Activated CD8-positive, alpha-beta T cell treated with anti-CD3 and anti-CD28 coated beads, Interleukin-2, amount 10 ng/mL, durations not matched to agents 7 days and 5 days (primary cell): ENCODE measurements around the gene HBM. TPM values are rescaled to one million over a fixed set of nuclear protein-coding genes. Genes with fewer than 3 reads are reported as not detected.

Experiments
- ATAC-seq: fragments of 150-1000 bp; cut with Tn5 transposase; one replicate; pipeline ENCODE4 v1.10.0; 2021; ENCODE audit warnings: moderate library complexity
- CTCF ChIA-PET: fragments of 350-600 bp; sonication (Branson Sonifier 250); formaldehyde crosslinking; loops from one replicate; lab custom pipeline; 2021; ENCODE audit warnings: antibody characterized with exemption; lab: Charles Lee
- POLR2A ChIA-PET: fragments of 350-600 bp; sonication (Branson Sonifier 250); formaldehyde crosslinking; loops from one replicate; lab custom pipeline; 2021; ENCODE audit warnings: antibody characterized with exemption; lab: Charles Lee
- DNase-seq: peaks from one replicate; pipeline ENCODE4 v3.0.0-alpha.2; 2020
- H3K27ac Mint-ChIP-seq: one replicate; pipeline ENCODE4 v1.8.0; 2021; ENCODE audit warnings: mild to moderate bottlenecking, mixed read lengths
- H3K27me3 Mint-ChIP-seq: one replicate; pipeline ENCODE4 v1.8.0; 2021; ENCODE audit warnings: low read depth, mixed read lengths
- H3K36me3 Mint-ChIP-seq: one replicate; pipeline ENCODE4 v1.8.0; 2021; ENCODE audit warnings: low read depth, mixed read lengths
- H3K4me1 Mint-ChIP-seq: one replicate; pipeline ENCODE4 v1.8.0; 2021; ENCODE audit warnings: low read depth, mixed read lengths
- H3K4me3 Mint-ChIP-seq: one replicate; pipeline ENCODE4 v1.8.0; 2021; ENCODE audit warnings: mild to moderate bottlenecking, mixed read lengths
- H3K9me3 Mint-ChIP-seq: one replicate; pipeline ENCODE4 v1.8.0; 2022; ENCODE audit warnings: mixed read lengths; ENCODE audit not compliant: insufficient read depth
- total RNA-seq, 2 experiments: library from RNA; stranded (reverse); gene quantifications; one replicate each; pipeline ENCODE4 v1.2.3, GENCODE V29; 2021

Gene HBM
- total RNA-seq, 2 experiments from 2014 or later: not detected

GRCh38 chr16:129075-129474, 36.7 kb upstream of the HBM start:
- H3K27me3 Mint-ChIP-seq: no peaks in the 10 kb centered on the region
- no peak overlapping the region for H3K4me3 Mint-ChIP-seq
- no peak overlapping the region for H3K27ac Mint-ChIP-seq
- H3K36me3 Mint-ChIP-seq: peaks cover 4% of the 10 kb centered on the region
- H3K9me3 Mint-ChIP-seq: no peaks in the 10 kb centered on the region
- ChIA-PET CTCF (interaction anchor here (1.3 kb wide), 1 partner anchor 22 kb away, joined by 4 read pairs; no protein-coding TSS in a partner anchor), POLR2A (interaction anchor here (0.6 kb wide), 1 partner anchor 81 kb away, joined by 3 read pairs; no protein-coding TSS in a partner anchor)
- peaks cover 27% of the 10 kb centered on the region for H3K4me1 Mint-ChIP-seq
- DNase-seq (no peak), ATAC-seq (peak; percentile 55)

GRCh38 chr16:130533-131173, 35.1 kb upstream of the HBM start:
- Mint-ChIP-seq H3K36me3 (peaks cover 4% of the 10 kb centered on the region), H3K4me1 (peaks cover 34% of the 10 kb centered on the region), H3K27ac (no peak overlapping the region), H3K9me3 (no peaks in the 10 kb centered on the region), H3K27me3 (no peaks in the 10 kb centered on the region), H3K4me3 (no peak overlapping the region)
- ChIA-PET POLR2A (no interaction called here), CTCF (interaction anchor here (0.7 to 1.3 kb wide), 3 partner anchors 13 to 231 kb away, joined by 3 to 4 read pairs (median 3); no protein-coding TSS in a partner anchor)
- ATAC-seq: no peak
- no peak for DNase-seq

- CTCF ChIA-PET: interaction anchor here (2.9 kb wide), 1 partner anchor 66 kb away, joined by 11 read pairs; no protein-coding TSS in a partner anchor
Observed at GRCh38 chr16:132120-132519, 33.7 kb upstream of the HBM start.

GRCh38 chr16:133716-134115, 32.1 kb upstream of the HBM start:
- Mint-ChIP-seq H3K27ac (no peak overlapping the region), H3K4me1 (peaks cover 45% of the 10 kb centered on the region), H3K36me3 (peaks cover 8% of the 10 kb centered on the region), H3K27me3 (no peaks in the 10 kb centered on the region), H3K4me3 (no peak overlapping the region), H3K9me3 (no peaks in the 10 kb centered on the region)
- DNase-seq (no peak), ATAC-seq (no peak)
- POLR2A ChIA-PET: no interaction called here
- CTCF ChIA-PET: interaction anchor here (1.1 to 2.9 kb wide), 6 partner anchors 12 to 68 kb away, joined by 3 to 11 read pairs (median 4); no protein-coding TSS in a partner anchor

More at GRCh38 chr16:132120-132519, 33.7 kb upstream of the HBM start:
- DNase-seq: no peak
- POLR2A ChIA-PET: no interaction called here
- ATAC-seq: no peak
- H3K27ac Mint-ChIP-seq: no peak overlapping the region
- H3K36me3 Mint-ChIP-seq: peaks cover 6% of the 10 kb centered on the region
- peaks cover 43% of the 10 kb centered on the region for H3K4me1 Mint-ChIP-seq
- no peaks in the 10 kb centered on the region for H3K27me3 Mint-ChIP-seq
- no peak overlapping the region for H3K4me3 Mint-ChIP-seq
- no peaks in the 10 kb centered on the region for H3K9me3 Mint-ChIP-seq

- ATAC-seq (peak; percentile 37), DNase-seq (no peak)
- peaks cover 5% of the 10 kb centered on the region for H3K36me3 Mint-ChIP-seq
- peaks cover 25% of the 10 kb centered on the region for H3K4me1 Mint-ChIP-seq
- peak overlapping the region; percentile 84 for H3K4me3 Mint-ChIP-seq
- H3K27me3 Mint-ChIP-seq: no peaks in the 10 kb centered on the region
- H3K9me3 Mint-ChIP-seq: no peaks in the 10 kb centered on the region
- ChIA-PET CTCF (interaction anchor here (1.0 to 1.5 kb wide), 2 partner anchors 31 to 72 kb away, joined by 3 to 7 read pairs; no protein-coding TSS in a partner anchor), POLR2A (interaction anchor here (1.5 kb wide), 1 partner anchor 61 kb away, joined by 4 read pairs; no protein-coding TSS in a partner anchor)
- peak overlapping the region; percentile 78 for H3K27ac Mint-ChIP-seq
Observed at GRCh38 chr16:138049-138417, 27.7 kb upstream of the HBM start.

- ChIA-PET POLR2A (interaction anchor here (0.6 kb wide), 1 partner anchor 78 kb away, joined by 3 read pairs; no protein-coding TSS in a partner anchor), CTCF (interaction anchor here (1.0 to 1.8 kb wide), 3 partner anchors 22 to 42 kb away, joined by 3 to 5 read pairs (median 3); no protein-coding TSS in a partner anchor)
- ATAC-seq (no peak), DNase-seq (no peak)
- Mint-ChIP-seq H3K27me3 (peaks cover 3% of the 10 kb centered on the region), H3K9me3 (no peaks in the 10 kb centered on the region), H3K27ac (no peak overlapping the region), H3K4me1 (peaks cover 20% of the 10 kb centered on the region), H3K4me3 (peak overlapping the region; percentile 6), H3K36me3 (peaks cover 5% of the 10 kb centered on the region)
Observed at GRCh38 chr16:140175-140857, 25.5 kb upstream of the HBM start.

- H3K27me3 Mint-ChIP-seq: peaks cover 3% of the 10 kb centered on the region
- peaks cover 2% of the 10 kb centered on the region for H3K36me3 Mint-ChIP-seq
- CTCF ChIA-PET: interaction anchor here (0.9 kb wide), 1 partner anchor 46 kb away, joined by 4 read pairs; no protein-coding TSS in a partner anchor
- ATAC-seq (no peak), DNase-seq (no peak)
- peaks cover 7% of the 10 kb centered on the region for H3K4me1 Mint-ChIP-seq
- H3K4me3 Mint-ChIP-seq: no peak overlapping the region
- no peaks in the 10 kb centered on the region for H3K9me3 Mint-ChIP-seq
- POLR2A ChIA-PET: interaction anchor here (0.8 kb wide), 1 partner anchor 33 kb away, joined by 3 read pairs; no protein-coding TSS in a partner anchor
- H3K27ac Mint-ChIP-seq: no peak overlapping the region
Observed at GRCh38 chr16:142405-142967, 23.3 kb upstream of the HBM start.

- H3K36me3 Mint-ChIP-seq: no peaks in the 10 kb centered on the region
- no peak for DNase-seq
- POLR2A ChIA-PET: interaction anchor here (0.8 kb wide), 1 partner anchor 32 kb away, joined by 3 read pairs; no protein-coding TSS in a partner anchor
- no peaks in the 10 kb centered on the region for H3K9me3 Mint-ChIP-seq
- ATAC-seq: no peak
- CTCF ChIA-PET: interaction anchor here (0.9 kb wide), 1 partner anchor 46 kb away, joined by 4 read pairs; no protein-coding TSS in a partner anchor
- H3K4me1 Mint-ChIP-seq: peaks cover 7% of the 10 kb centered on the region
- H3K27ac Mint-ChIP-seq: no peak overlapping the region
- H3K4me3 Mint-ChIP-seq: no peak overlapping the region
- H3K27me3 Mint-ChIP-seq: peaks cover 3% of the 10 kb centered on the region
Observed at GRCh38 chr16:143047-143446, 22.7 kb upstream of the HBM start.

GRCh38 chr16:143456-143855, 22.3 kb upstream of the HBM start:
- Mint-ChIP-seq H3K4me1 (peaks cover 7% of the 10 kb centered on the region), H3K27me3 (peaks cover 3% of the 10 kb centered on the region), H3K27ac (no peak overlapping the region), H3K4me3 (no peak overlapping the region), H3K36me3 (no peaks in the 10 kb centered on the region), H3K9me3 (no peaks in the 10 kb centered on the region)
- CTCF ChIA-PET: interaction anchor here (0.9 kb wide), 1 partner anchor 47 kb away, joined by 4 read pairs; no protein-coding TSS in a partner anchor
- POLR2A ChIA-PET: no interaction called here
- ATAC-seq (no peak), DNase-seq (no peak)

GRCh38 chr16:144797-145252, 21.0 kb upstream of the HBM start:
- no peak overlapping the region for H3K4me3 Mint-ChIP-seq
- H3K9me3 Mint-ChIP-seq: no peaks in the 10 kb centered on the region
- no peaks in the 10 kb centered on the region for H3K36me3 Mint-ChIP-seq
- H3K27ac Mint-ChIP-seq: no peak overlapping the region
- DNase-seq (no peak), ATAC-seq (no peak)
- ChIA-PET CTCF (no interaction called here), POLR2A (no interaction called here)
- H3K4me1 Mint-ChIP-seq: no peaks in the 10 kb centered on the region
- H3K27me3 Mint-ChIP-seq: peaks cover 3% of the 10 kb centered on the region

- CTCF ChIA-PET: no interaction called here
- H3K27me3 Mint-ChIP-seq: peaks cover 5% of the 10 kb centered on the region
- H3K36me3 Mint-ChIP-seq: no peaks in the 10 kb centered on the region
- POLR2A ChIA-PET: no interaction called here
- ATAC-seq (no peak), DNase-seq (no peak)
- no peak overlapping the region for H3K27ac Mint-ChIP-seq
- H3K4me1 Mint-ChIP-seq: no peaks in the 10 kb centered on the region
- no peak overlapping the region for H3K4me3 Mint-ChIP-seq
- H3K9me3 Mint-ChIP-seq: no peaks in the 10 kb centered on the region
Observed at GRCh38 chr16:146646-147045, 19.1 kb upstream of the HBM start.
